HG03460 (cell line): ENCODE data around the gene DCDC2C.

Experiments used
- ATAC-seq: cut with Tn5 transposase; IDR thresholded peaks from one replicate; pipeline ENCODE4 v1.9.1; 2021; ENCODE audit not compliant: unreplicated experiment

Gene DCDC2C

GRCh38 chr2:3742743-3743508 lies 39.6 kb downstream of the DCDC2C start:
- no peak for ATAC-seq

GRCh38 chr2:3743951-3744555 lies 40.7 kb downstream of the DCDC2C start:
- no peak for ATAC-seq

GRCh38 chr2:3745920-3746319 lies 42.5 kb downstream of the DCDC2C start:
- no peak for ATAC-seq

GRCh38 chr2:3747032-3747654 lies 43.8 kb downstream of the DCDC2C start:
- ATAC-seq = no peak

GRCh38 chr2:3747826-3748225 lies 44.5 kb downstream of the DCDC2C start:
- ATAC-seq = no peak

GRCh38 chr2:3749201-3749600 lies 45.8 kb downstream of the DCDC2C start:
- ATAC-seq = no peak

GRCh38 chr2:3751251-3751650 lies 47.9 kb downstream of the DCDC2C start:
- ATAC-seq = no peak

GRCh38 chr2:3751806-3752205 lies 48.4 kb downstream of the DCDC2C start:
- ATAC-seq = no peak

- ATAC-seq = no peak
Measured at GRCh38 chr2:3752376-3752775, 49.0 kb downstream of the DCDC2C start.

GRCh38 chr2:3753561-3753960 lies 50.2 kb downstream of the DCDC2C start:
- ATAC-seq = no peak

- ATAC-seq = no peak
Measured at GRCh38 chr2:3754280-3754679, 50.9 kb downstream of the DCDC2C start.

- ATAC-seq = no peak
Measured at GRCh38 chr2:3754795-3755194, 51.4 kb downstream of the DCDC2C start.

- ATAC-seq = no peak
Measured at GRCh38 chr2:3755277-3755676, 51.9 kb downstream of the DCDC2C start.

GRCh38 chr2:3756306-3756705 lies 52.9 kb downstream of the DCDC2C start:
- ATAC-seq = no peak

GRCh38 chr2:3758906-3759305 lies 55.5 kb downstream of the DCDC2C start:
- no peak for ATAC-seq

- no peak for ATAC-seq
Measured at GRCh38 chr2:3759331-3759730, 56.0 kb downstream of the DCDC2C start.

- no peak for ATAC-seq
Measured at GRCh38 chr2:3759761-3760160, 56.4 kb downstream of the DCDC2C start.

GRCh38 chr2:3761272-3761671 lies 57.9 kb downstream of the DCDC2C start:
- no peak for ATAC-seq

- no peak for ATAC-seq
Measured at GRCh38 chr2:3762771-3763447, 59.5 kb downstream of the DCDC2C start.

GRCh38 chr2:3766824-3767223 lies 63.4 kb downstream of the DCDC2C start:
- no peak for ATAC-seq

GRCh38 chr2:3768960-3769765 lies 65.8 kb downstream of the DCDC2C start:
- ATAC-seq = no peak
